Stomach (tissue), 9 donors: ENCODE measurements around the gene STIM2. TPM values are rescaled to one million over a fixed set of nuclear protein-coding genes. Genes with fewer than 3 reads are reported as not detected.

Experiments used
- DNase-seq, 2 donors: peaks; one replicate each; pipeline versions ENCODE4 v3.0.0 to v3.0.0-alpha.2; 2013 to 2019
- H3K27ac ChIP-seq, 5 donors: fragments of 200-600 bp in 4 of 5; sonication (generic) in 4 of 5; one replicate each; pipeline ENCODE4 v1.5.1; 2013 to 2019; ENCODE audit warnings: mild to moderate bottlenecking in 1 of 5, moderate library complexity in 1 of 5
- H3K27me3 ChIP-seq, 3 donors: fragments of 200-600 bp; sonication (generic); one replicate each; pipeline ENCODE4 v1.5.1; 2017 to 2019; ENCODE audit warnings: mixed run types in 1 of 3
- H3K36me3 ChIP-seq, 4 donors: fragments of 200-600 bp; sonication (generic); 1 replicate in 3 of 4; 2 replicates in 1 of 4; pipeline ENCODE4 v1.5.1; 2016 to 2019
- H3K4me1 ChIP-seq, 4 donors: fragments of 200-600 bp; sonication (generic); one replicate each; pipeline ENCODE4 v1.5.1; 2016 to 2019
- H3K4me3 ChIP-seq, 4 donors: fragments of 200-600 bp; sonication (generic) in 3 of 4; one replicate each; pipeline ENCODE4 v1.5.1; 2016 to 2019; ENCODE audit warnings: mild to moderate bottlenecking in 1 of 4
- H3K9me3 ChIP-seq, 4 donors: fragments of 200-600 bp; sonication (generic); one replicate each; pipeline ENCODE4 v1.5.1; 2016 to 2019
- EP300 ChIP-seq: sonication (generic); formaldehyde crosslinking; IDR thresholded peaks from one replicate; pipeline ENCODE4 v1.6.1; 2017; ENCODE audit warnings: antibody characterized with exemption
- POLR2A ChIP-seq, 4 donors: fragments of 450-650 bp; IDR thresholded peaks; one replicate each; pipeline ENCODE4 v1.6.1; 2016; ENCODE audit warnings: antibody characterized with exemption in 4 of 4, control low read depth in 2 of 4, mild to moderate bottlenecking in 1 of 4, moderate library complexity in 1 of 4
- POLR2AphosphoS5 ChIP-seq, 3 donors: sonication (generic); formaldehyde crosslinking; IDR thresholded peaks; one replicate each; pipeline ENCODE4 v1.6.1; 2016; ENCODE audit warnings: antibody characterized with exemption in 3 of 3
- WGBS, 5 donors: extraction: QIAGEN DNeasy Blood & Tissue Kit in 3 of 5; methylation state at CpG; one replicate each; pipeline versions ENCODE4 v1.1.5 to v1.1.7; 2013 to 2018; 5-methylcytosine and 5-hydroxymethylcytosine counted together
- intact Hi-C: fragments of 100-400 bp; cut with DNase I; formaldehyde crosslinking; loops from one replicate; pipeline ENCODE4 v1.15.1; 2023; ENCODE audit warnings: low total_unique reads
- polyA plus RNA-seq, 3 donors: library from polyadenylated mRNA; stranded (reverse); fragments of 200-250 nt; gene quantifications; one replicate each; pipeline ENCODE4 v1.2.3, GENCODE V29; 2013
- total RNA-seq, 5 donors: library from RNA; depleted of rRNA; stranded (reverse); fragments of >200 nt; gene quantifications; one replicate each; pipeline versions ENCODE4 v1.1.0 to v1.2.3, GENCODE V29; 2014 to 2016
- TF ChIP-seq, protein P1 (sequence below), 7 experiments: fragments of 450-650 bp in 4 of 7; fragments of 200-600 bp in 3 of 7; sonication (generic) in 3 of 7; IDR thresholded peaks; one replicate each; pipeline ENCODE4 v1.5.1; 2016 to 2019; ENCODE audit warnings: antibody characterized with exemption in 7 of 7, control low read depth in 2 of 7, mild to moderate bottlenecking in 1 of 7
- donor health status: healthy with polysubstance abuse.
- donor health status: Bipolar disorder and iron deficiency.
- donor health status: healthy.

The STIM2 gene
- total and polyA plus RNA-seq, 8 donors, result 4.4 to 32.7 (median 21.7) TPM

DNA sequence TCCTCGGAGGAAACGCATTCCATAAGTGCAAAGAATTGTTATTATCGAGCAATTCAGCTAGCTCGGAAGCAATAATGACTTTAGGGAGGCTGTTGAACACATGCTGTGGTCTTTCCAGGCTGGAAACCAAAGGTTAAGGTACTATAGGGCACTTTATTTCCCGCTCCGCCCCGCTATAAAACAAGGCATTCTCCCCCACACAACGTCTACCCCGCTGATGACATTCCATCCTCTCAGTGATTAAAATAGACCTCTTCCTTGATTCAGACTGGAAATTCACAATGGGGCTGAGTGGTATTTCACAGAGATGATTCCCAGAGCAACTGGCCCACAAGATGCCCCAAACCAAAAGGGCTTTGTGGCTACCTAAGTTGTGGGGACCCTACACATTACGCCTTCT is 196.4 kb downstream of the STIM2 start:
- TF ChIP-seq, protein P1, sequence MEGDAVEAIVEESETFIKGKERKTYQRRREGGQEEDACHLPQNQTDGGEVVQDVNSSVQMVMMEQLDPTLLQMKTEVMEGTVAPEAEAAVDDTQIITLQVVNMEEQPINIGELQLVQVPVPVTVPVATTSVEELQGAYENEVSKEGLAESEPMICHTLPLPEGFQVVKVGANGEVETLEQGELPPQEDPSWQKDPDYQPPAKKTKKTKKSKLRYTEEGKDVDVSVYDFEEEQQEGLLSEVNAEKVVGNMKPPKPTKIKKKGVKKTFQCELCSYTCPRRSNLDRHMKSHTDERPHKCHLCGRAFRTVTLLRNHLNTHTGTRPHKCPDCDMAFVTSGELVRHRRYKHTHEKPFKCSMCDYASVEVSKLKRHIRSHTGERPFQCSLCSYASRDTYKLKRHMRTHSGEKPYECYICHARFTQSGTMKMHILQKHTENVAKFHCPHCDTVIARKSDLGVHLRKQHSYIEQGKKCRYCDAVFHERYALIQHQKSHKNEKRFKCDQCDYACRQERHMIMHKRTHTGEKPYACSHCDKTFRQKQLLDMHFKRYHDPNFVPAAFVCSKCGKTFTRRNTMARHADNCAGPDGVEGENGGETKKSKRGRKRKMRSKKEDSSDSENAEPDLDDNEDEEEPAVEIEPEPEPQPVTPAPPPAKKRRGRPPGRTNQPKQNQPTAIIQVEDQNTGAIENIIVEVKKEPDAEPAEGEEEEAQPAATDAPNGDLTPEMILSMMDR (IDR thresholded peaks at IDR 0.05), result no peak
- TF ChIP-seq POLR2A (IDR thresholded peaks at IDR 0.05), result no peak
- no peak for TF ChIP-seq EP300
- TF ChIP-seq POLR2AphosphoS5 (IDR thresholded peaks at IDR 0.05), result no peak
- intact Hi-C loops, result no loop called here
- Histone ChIP-seq H3K36me3 (no peaks in the 10 kb centered on the region), H3K27ac (no peak overlapping the region), H3K9me3 (no peaks in the 10 kb centered on the region), H3K27me3 (peaks cover 0 to 13% (median 0%) of the 10 kb centered on the region in 3 donors), H3K4me3 (no peak overlapping the region), H3K4me1 (no peaks in the 10 kb centered on the region)
- no peak for DNase-seq
- WGBS, 5 donors, result 89 to 95% (median 93%) methylated on average over 10 of the region's 10 CpGs

- no peaks in the 10 kb centered on the region for H3K36me3 ChIP-seq
- DNase-seq, result no peak
- no peak overlapping the region for H3K4me3 ChIP-seq
- intact Hi-C loops, result no loop called here
- no peak overlapping the region for H3K27ac ChIP-seq
- peaks cover 0 to 13% (median 0%) of the 10 kb centered on the region in 3 donors for H3K27me3 ChIP-seq
- WGBS, 5 donors, result 80 to 89% (median 85%) methylated on average over 6 of the region's 6 CpGs
- no peaks in the 10 kb centered on the region for H3K9me3 ChIP-seq
- H3K4me1 ChIP-seq, result no peaks in the 10 kb centered on the region
- no peak for TF ChIP-seq EP300
- TF ChIP-seq, protein P1 (IDR thresholded peaks at IDR 0.05), result no peak
- TF ChIP-seq POLR2A (IDR thresholded peaks at IDR 0.05), result no peak
- TF ChIP-seq POLR2AphosphoS5 (IDR thresholded peaks at IDR 0.05), result no peak
These were observed 197.0 kb downstream of the STIM2 start for GRCh38 chr4:27057662-27058061.

DNA sequence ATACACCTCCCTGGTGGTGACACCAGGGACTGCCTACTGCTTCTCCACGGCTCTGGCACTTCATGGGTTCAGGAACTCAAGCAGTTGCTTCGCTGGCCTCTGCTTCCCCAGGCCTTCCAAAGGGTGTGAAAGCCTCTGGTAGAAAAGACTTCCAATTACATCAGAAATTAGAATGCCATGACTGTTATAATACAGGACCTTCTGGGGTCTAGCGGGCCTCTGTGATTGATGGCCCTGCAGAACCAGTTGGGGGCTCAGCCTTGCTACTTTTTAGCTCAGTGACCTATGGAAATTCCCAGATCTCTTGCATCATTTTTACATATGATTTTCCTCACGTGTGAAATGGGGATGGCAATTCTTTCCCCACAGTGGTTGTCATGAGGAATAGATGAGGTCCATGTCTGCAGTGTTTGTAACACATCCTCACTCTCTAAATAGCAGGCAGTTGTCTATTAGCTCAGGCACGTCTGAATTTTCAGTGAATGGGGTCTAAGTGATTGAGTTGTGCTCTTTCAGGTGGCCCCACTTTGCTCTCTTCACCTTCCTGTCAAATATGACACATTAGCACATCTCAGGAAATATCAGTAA is 198.3 kb downstream of the STIM2 start:
- intact Hi-C loops, result no loop called here
- no peak for DNase-seq
- Histone ChIP-seq H3K4me1 (no peaks in the 10 kb centered on the region), H3K9me3 (no peaks in the 10 kb centered on the region), H3K36me3 (no peaks in the 10 kb centered on the region), H3K27me3 (peaks cover 0 to 13% (median 0%) of the 10 kb centered on the region in 3 donors), H3K4me3 (no peak overlapping the region), H3K27ac (no peak overlapping the region)
- no peak for TF ChIP-seq EP300
- TF ChIP-seq POLR2A (IDR thresholded peaks at IDR 0.05), result no peak
- no peak for TF ChIP-seq POLR2AphosphoS5 (IDR thresholded peaks at IDR 0.05)
- TF ChIP-seq, protein P1 (IDR thresholded peaks at IDR 0.05), result no peak
- 41 to 75% (median 50%) methylated on average over 5 of the region's 5 CpGs for whole genome bisulfite sequencing, 5 donors

- peaks cover 0 to 14% (median 0%) of the 10 kb centered on the region in 3 donors for H3K27me3 ChIP-seq
- H3K9me3 ChIP-seq, result no peaks in the 10 kb centered on the region
- H3K27ac ChIP-seq, result no peak overlapping the region
- H3K4me1 ChIP-seq, result no peaks in the 10 kb centered on the region
- no peak for DNase-seq
- TF ChIP-seq EP300 (no peak), POLR2AphosphoS5 (IDR thresholded peaks at IDR 0.05) (no peak), POLR2A (IDR thresholded peaks at IDR 0.05) (no peak)
- TF ChIP-seq, protein P1 (IDR thresholded peaks at IDR 0.05), result no peak
- no peak overlapping the region for H3K4me3 ChIP-seq
- intact Hi-C loops, result no loop called here
- H3K36me3 ChIP-seq, result no peaks in the 10 kb centered on the region
- 82 to 88% (median 85%) methylated on average over 5 of the region's 5 CpGs for WGBS, 5 donors
These were observed 198.8 kb downstream of the STIM2 start for GRCh38 chr4:27059446-27059845.
